D721Med (cell line): ENCODE results near the gene TMEM135.

Source experiments
- DNase-seq: peaks from one replicate; pipeline ENCODE4 v3.0.0; 2011; ENCODE audit warnings: low spot score; ENCODE audit not compliant: insufficient read length
- FAIRE-seq: peaks from 2 replicates; lab custom pipeline; 2011; peaks lifted over from hg19 to GRCh38; lab: Jason Lieb, UNC
- CTCF ChIP-seq: IDR thresholded peaks from 2 replicates; pipeline ENCODE4 v1.5.1; 2012; ENCODE audit warnings: mild to moderate bottlenecking, control low read depth; ENCODE audit not compliant: insufficient read depth; ENCODE audit errors: missing control alignments

TMEM135 gene

GRCh38 chr11:87232320-87232719, 194.6 kb downstream of the TMEM135 start:
- TF ChIP-seq CTCF: no peak
- no peak for FAIRE-seq
- no peak for DNase-seq

GRCh38 chr11:87235366-87235765, 197.6 kb downstream of the TMEM135 start:
- no peak for DNase-seq
- FAIRE-seq: no peak

DNA sequence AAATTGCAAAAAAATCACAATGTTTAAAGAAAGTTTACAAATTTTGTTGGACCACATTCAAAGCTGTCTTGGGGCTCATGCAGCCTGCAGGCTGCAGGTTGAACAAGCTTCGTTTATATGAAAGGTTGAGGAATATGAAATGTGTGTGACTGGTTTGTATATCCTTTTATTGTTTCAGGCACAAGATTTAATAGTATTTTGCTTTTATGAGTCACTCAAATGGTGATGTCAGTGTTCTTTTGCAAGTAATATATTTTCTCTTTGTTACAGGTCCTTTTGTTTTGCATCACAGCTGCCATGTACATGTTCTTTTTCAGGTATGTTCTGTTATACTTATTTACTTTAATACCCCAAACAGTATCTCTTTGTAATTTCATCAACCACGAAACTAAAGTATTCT, 198.6 kb downstream of the TMEM135 start:
- FAIRE-seq (no peak), DNase-seq (no peak)
- TF ChIP-seq CTCF: no peak

More at GRCh38 chr11:87235366-87235765, 197.6 kb downstream of the TMEM135 start:
- TF ChIP-seq CTCF: no peak

DNA sequence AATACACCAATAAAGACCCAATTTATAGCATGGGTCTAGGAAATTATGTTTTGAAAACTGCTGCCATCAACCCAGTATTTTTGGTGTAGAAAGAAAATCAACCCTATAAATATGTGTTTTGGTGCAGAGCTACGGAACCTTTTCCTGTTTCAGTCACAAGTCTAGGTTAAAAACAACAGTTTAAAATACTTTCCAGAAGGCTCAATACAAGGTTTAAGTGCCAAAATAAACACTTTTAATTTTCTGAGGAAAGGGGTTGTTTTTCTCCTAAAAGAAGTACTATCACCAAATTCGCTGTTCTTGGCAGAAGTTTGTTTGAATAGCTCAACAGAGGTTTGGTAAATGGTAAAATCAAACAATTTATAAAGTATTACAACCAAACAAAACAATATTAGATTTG, 201.3 kb downstream of the TMEM135 start:
- DNase-seq: no peak
- TF ChIP-seq CTCF: no peak
- no peak for FAIRE-seq

GRCh38 chr11:87239531-87239930, 201.8 kb downstream of the TMEM135 start:
- TF ChIP-seq CTCF: no peak
- DNase-seq (no peak), FAIRE-seq (no peak)

DNA sequence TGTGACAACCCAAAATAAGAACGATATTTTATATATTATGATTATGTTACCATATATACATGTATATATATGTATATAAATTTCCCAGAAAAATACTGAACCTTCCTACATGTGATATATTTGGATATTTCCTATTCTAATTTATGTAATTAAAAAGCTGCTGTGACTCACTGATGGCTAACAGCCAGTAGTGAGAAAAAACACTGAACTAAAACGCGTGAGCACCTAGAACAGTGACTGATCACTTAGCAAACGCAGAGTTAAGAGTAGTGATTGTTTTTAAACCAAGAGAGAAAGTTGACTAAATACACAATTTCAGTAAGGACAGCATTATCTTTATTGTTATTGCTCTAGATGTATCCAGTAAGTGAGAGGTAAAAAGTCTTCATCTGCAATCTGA, 213.8 kb downstream of the TMEM135 start:
- TF ChIP-seq CTCF: no peak
- DNase-seq (no peak), FAIRE-seq (no peak)

DNA sequence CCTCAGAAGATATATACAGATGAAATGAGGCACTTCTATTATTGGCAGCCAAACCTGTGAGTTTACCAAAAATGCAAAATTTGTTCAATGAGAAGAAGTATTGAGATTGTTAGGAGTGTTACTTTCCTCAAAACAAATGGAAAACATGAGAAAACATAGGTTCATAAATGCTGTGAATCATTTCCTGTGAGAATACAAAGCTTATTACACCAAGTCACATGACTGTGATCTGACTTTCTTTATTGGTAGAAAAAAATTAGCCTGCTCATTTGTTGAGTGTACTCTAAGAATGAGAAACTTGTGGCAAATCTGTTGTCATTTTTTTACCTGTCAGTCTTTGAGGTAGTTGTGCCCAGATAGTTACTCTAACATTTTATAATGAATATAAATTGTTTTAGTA, 215.1 kb downstream of the TMEM135 start:
- no peak for FAIRE-seq
- DNase-seq: no peak
- TF ChIP-seq CTCF: no peak
